Kidney (tissue), 14 donors: Measurements from ENCODE around the gene RASIP1. TPM values are rescaled to one million over a fixed set of nuclear protein-coding genes. Genes with fewer than 3 reads are reported as not detected.

Experiments used
- DNase-seq, 5 donors: peaks; one replicate each; pipeline ENCODE4 v3.0.0-alpha.2; 2013 to 2020
- FAIRE-seq: peaks from 2 replicates; lab custom pipeline; 2012; peaks lifted over from hg19 to GRCh38; lab: Jason Lieb, UNC
- H3K27ac ChIP-seq, 2 donors: one replicate each; pipeline ENCODE4 v1.7.0; 2013; ENCODE audit warnings: low read depth in 2 of 2, low read length in 2 of 2, inconsistent platforms in 1 of 2
- H3K27me3 ChIP-seq: one replicate; pipeline ENCODE4 v1.7.1; 2013; ENCODE audit warnings: low read length, inconsistent platforms; ENCODE audit not compliant: control insufficient read depth, insufficient read depth
- H3K36me3 ChIP-seq, 3 donors: one replicate each; pipeline versions ENCODE4 v1.7.0 to v1.7.1; 2013; ENCODE audit warnings: low read length in 3 of 3, control low read depth in 1 of 3, inconsistent platforms in 1 of 3; ENCODE audit not compliant: insufficient read depth in 3 of 3, control insufficient read depth in 2 of 3
- H3K4me1 ChIP-seq, 3 donors: one replicate each; pipeline versions ENCODE4 v1.7.0 to v1.7.1; 2013; ENCODE audit warnings: low read length in 3 of 3, inconsistent platforms in 1 of 3, low read depth in 1 of 3; ENCODE audit not compliant: control insufficient read depth in 2 of 3, insufficient read depth in 2 of 3
- H3K4me3 ChIP-seq, 3 donors: one replicate each; pipeline versions ENCODE4 v1.7.0 to v1.8.1; 2013; ENCODE audit warnings: low read length in 3 of 3, control low read depth in 1 of 3, inconsistent platforms in 1 of 3
- H3K9ac ChIP-seq, 3 donors: one replicate each; pipeline versions ENCODE4 v1.7.0 to v1.7.1; 2013; ENCODE audit warnings: low read length in 3 of 3, control low read depth in 1 of 3, inconsistent platforms in 1 of 3
- H3K9me3 ChIP-seq, 3 donors: one replicate each; pipeline versions ENCODE4 v1.7.0 to v1.7.1; 2013; ENCODE audit warnings: low read length in 3 of 3, control low read depth in 1 of 3, inconsistent platforms in 1 of 3; ENCODE audit not compliant: control insufficient read depth in 2 of 3, insufficient read depth in 1 of 3
- intact Hi-C: fragments of 100-400 bp; cut with DNase I; formaldehyde crosslinking; loops from one replicate; pipeline ENCODE4 v1.11.1; 2022
- polyA plus RNA-seq: library from polyadenylated mRNA; stranded (reverse); fragments of 350-450 nt; fragmentation: Illumina TruSeq; extraction: RNeasy Lipid Tissue Mini Kit (QIAGEN cat#74804); gene quantifications from one replicate; pipeline ENCODE4 v1.2.3, GENCODE V29; 2014; ENCODE audit warnings: low read depth, low replicate concordance; ENCODE audit not compliant: insufficient read depth
- total RNA-seq: library from RNA; stranded (reverse); fragmentation: NEBNext Ultra II Directional; extraction: Animal tissue kit (Norgen Biotek cat#: 25700); gene quantifications from one replicate; pipeline ENCODE4 v1.2.1, GENCODE V29; 2021
- TF ChIP-seq, protein P1 (sequence below): IDR thresholded peaks from 3 replicates; pipeline ENCODE4 v1.5.1; 2012; ENCODE audit warnings: mild to moderate bottlenecking, moderate library complexity, borderline replicate concordance; ENCODE audit not compliant: insufficient read depth; ENCODE audit errors: extremely low read depth
- donor health status: control.
- donor health status: control.
- donor health status: control.
- donor health status: control.
- donor health status: control.
- donor health status: DM: yes; HTN: yes; CAD: no.
- donor health status: Normal renal cell carcinoma (clear cell type).

Gene RASIP1
- total and polyA plus RNA-seq, 2 donors from 2014 or later: 13.6 to 23.3 TPM

- Histone ChIP-seq H3K36me3 (peaks cover 0 to 3% (median 0%) of the 10 kb centered on the region in 3 donors), H3K4me3 (no peak overlapping the region), H3K27ac (peak overlapping the region in 1 of 2 donors; percentile 36), H3K9me3 (no peaks in the 10 kb centered on the region), H3K4me1 (peaks cover 0 to 7% (median 0%) of the 10 kb centered on the region in 3 donors), H3K27me3 (no peaks in the 10 kb centered on the region), H3K9ac (no peak overlapping the region)
- DNase-seq: no peak
- intact Hi-C loops: no loop called here
- TF ChIP-seq, protein P1, sequence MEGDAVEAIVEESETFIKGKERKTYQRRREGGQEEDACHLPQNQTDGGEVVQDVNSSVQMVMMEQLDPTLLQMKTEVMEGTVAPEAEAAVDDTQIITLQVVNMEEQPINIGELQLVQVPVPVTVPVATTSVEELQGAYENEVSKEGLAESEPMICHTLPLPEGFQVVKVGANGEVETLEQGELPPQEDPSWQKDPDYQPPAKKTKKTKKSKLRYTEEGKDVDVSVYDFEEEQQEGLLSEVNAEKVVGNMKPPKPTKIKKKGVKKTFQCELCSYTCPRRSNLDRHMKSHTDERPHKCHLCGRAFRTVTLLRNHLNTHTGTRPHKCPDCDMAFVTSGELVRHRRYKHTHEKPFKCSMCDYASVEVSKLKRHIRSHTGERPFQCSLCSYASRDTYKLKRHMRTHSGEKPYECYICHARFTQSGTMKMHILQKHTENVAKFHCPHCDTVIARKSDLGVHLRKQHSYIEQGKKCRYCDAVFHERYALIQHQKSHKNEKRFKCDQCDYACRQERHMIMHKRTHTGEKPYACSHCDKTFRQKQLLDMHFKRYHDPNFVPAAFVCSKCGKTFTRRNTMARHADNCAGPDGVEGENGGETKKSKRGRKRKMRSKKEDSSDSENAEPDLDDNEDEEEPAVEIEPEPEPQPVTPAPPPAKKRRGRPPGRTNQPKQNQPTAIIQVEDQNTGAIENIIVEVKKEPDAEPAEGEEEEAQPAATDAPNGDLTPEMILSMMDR: no peak
- no peak for FAIRE-seq
Observed at GRCh38 chr19:48726556-48726955, 13.9 kb downstream of the RASIP1 start.

DNA sequence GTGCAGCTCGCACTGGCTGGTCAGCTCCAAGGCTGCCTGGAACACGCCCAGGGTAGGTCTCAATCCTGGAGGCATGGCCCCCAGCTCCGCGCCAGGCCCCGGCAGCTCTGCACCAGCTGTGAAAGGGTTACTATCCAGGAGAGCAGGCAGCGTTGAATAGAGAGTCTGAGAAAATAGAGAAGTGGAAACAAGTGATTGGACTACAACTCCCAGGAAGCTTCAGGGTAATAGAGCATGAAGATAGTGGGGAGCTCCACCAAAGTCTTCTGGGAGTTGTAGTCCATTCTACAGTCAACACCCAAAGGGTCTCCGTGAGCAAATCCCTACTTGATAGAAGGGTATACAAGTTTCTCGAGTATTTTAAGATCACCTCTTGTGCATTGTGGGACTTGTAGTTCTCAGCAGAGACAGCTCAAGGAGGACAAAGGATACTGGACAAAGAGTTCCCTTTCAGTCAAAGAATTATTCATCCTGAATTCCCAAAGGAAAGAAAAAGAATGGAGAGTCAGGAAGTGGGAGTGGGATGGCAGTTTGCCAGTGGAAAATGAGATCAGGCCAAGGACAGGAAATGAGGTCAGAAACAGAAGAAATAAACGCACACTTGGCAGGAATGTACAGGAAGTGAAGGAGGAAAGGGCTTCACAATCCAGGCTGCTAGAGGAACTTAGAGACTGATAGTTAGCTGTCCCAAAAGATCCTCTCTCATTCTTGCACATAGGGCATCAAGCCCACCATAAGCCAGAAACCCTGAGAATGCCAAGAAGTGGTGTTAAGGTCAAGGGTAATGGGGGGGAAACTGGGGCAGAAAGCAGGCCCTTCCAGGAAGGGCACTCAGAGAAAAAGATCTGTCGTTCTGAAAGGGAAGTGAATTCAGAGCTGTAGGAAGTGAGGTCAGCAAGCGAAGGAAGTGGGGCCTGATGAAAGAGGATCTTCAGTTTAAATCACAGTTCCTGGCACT lies 15.3 kb downstream of the RASIP1 start:
- TF ChIP-seq, protein P1: no peak
- peak overlapping the region; percentile 48 to 92 for H3K27ac ChIP-seq
- DNase-seq (peak in 3 of 5 donors; percentile 74 to 96 (median 86)), FAIRE-seq (no peak)
- intact Hi-C loops: no loop called here
- H3K4me1 ChIP-seq: peaks cover 0 to 7% (median 0%) of the 10 kb centered on the region in 3 donors
- H3K9ac ChIP-seq: no peak overlapping the region
- peaks cover 0 to 3% (median 0%) of the 10 kb centered on the region in 3 donors for H3K36me3 ChIP-seq
- no peaks in the 10 kb centered on the region for H3K27me3 ChIP-seq
- no peaks in the 10 kb centered on the region for H3K9me3 ChIP-seq
- no peak overlapping the region for H3K4me3 ChIP-seq

DNA sequence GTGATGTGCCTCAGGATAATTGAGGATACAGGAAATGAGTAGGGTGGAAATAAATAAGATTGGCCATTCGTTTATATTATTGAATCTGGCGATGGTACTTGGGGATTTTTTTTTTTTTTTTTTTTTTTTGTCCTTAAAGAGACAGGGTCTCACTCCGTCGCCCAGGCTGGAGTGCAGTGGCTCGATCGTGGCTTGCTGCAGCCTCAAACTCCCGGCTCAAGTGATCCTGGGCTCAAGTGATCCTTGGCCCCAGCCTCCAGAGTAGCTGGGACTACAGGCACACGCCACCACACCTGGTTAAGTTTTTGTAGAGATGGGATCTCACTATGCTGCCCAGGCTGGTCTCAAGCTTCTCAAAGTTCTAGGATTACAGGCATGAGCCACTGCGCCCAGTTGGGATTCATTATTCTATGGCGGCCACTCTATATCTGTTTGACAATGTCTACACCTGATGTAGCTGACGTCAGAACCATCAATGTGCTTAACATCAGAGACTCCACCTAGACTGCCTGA lies 18.2 kb downstream of the RASIP1 start:
- H3K27ac ChIP-seq: no peak overlapping the region
- peaks cover 0 to 3% (median 0%) of the 10 kb centered on the region in 3 donors for H3K36me3 ChIP-seq
- TF ChIP-seq, protein P1: no peak
- H3K4me3 ChIP-seq: no peak overlapping the region
- H3K9ac ChIP-seq: no peak overlapping the region
- DNase-seq (peak in 1 of 5 donors; percentile 71), FAIRE-seq (no peak)
- no peaks in the 10 kb centered on the region for H3K9me3 ChIP-seq
- peaks cover 0 to 11% (median 0%) of the 10 kb centered on the region in 3 donors for H3K4me1 ChIP-seq
- intact Hi-C loops: no loop called here
- H3K27me3 ChIP-seq: no peaks in the 10 kb centered on the region
